IMR-90 (cell line): ENCODE measurements around the gene TMEM208.

Experiments used
- CEBPB ChIP-seq: IDR thresholded peaks from 2 replicates; pipeline ENCODE4 v1.6.1; 2012; ENCODE audit warnings: low read depth, low read length, improper control_type of control experiment
- CHD1 ChIP-seq: IDR thresholded peaks from 2 replicates; pipeline ENCODE4 v1.6.1; 2012; ENCODE audit warnings: low read depth, low read length, improper control_type of control experiment
- CTCF ChIP-seq: conservative IDR thresholded peaks from 2 replicates; pipeline ENCODE4 v1.5.1; 2012; ENCODE audit warnings: mild to moderate bottlenecking, low read depth, low read length, improper control_type of control experiment
- MAZ ChIP-seq: IDR thresholded peaks from 2 replicates; pipeline ENCODE4 v1.6.1; 2012; ENCODE audit warnings: low read depth, mild to moderate bottlenecking, low read length, improper control_type of control experiment, moderate library complexity, borderline replicate concordance
- POLR2A ChIP-seq: IDR thresholded peaks from 2 replicates; pipeline ENCODE4 v1.6.1; 2012; ENCODE audit warnings: mild to moderate bottlenecking, low read depth, low read length
- RAD21 ChIP-seq: IDR thresholded peaks from 2 replicates; pipeline ENCODE4 v1.6.1; 2012; ENCODE audit warnings: low read length, improper control_type of control experiment
- RCOR1 ChIP-seq: IDR thresholded peaks from 2 replicates; pipeline ENCODE4 v1.6.1; 2012; ENCODE audit warnings: mild to moderate bottlenecking, low read length, improper control_type of control experiment; ENCODE audit not compliant: insufficient replicate concordance
- RFX5 ChIP-seq: IDR thresholded peaks from 2 replicates; pipeline ENCODE4 v1.8.0; 2012; ENCODE audit warnings: low read depth, mild to moderate bottlenecking, low read length, moderate library complexity
- SMC3 ChIP-seq: fragments of 150-350 bp; IDR thresholded peaks from 2 replicates; pipeline ENCODE4 v1.6.1; 2016; ENCODE audit warnings: low read depth, mild to moderate bottlenecking, antibody characterized with exemption, low read length, moderate library complexity
- USF2 ChIP-seq: fragments of 150-350 bp; IDR thresholded peaks from 2 replicates; pipeline ENCODE4 v1.6.1; 2017; ENCODE audit warnings: mild to moderate bottlenecking, antibody characterized with exemption, low read length, low read depth

- no peak for TF ChIP-seq CTCF
- no peak for TF ChIP-seq CHD1
- TF ChIP-seq RCOR1: no peak
- TF ChIP-seq POLR2A: no peak
- no peak for TF ChIP-seq CEBPB
- no peak for TF ChIP-seq MAZ
- no peak for TF ChIP-seq SMC3
- no peak for TF ChIP-seq USF2
- TF ChIP-seq RFX5: no peak
- no peak for TF ChIP-seq RAD21
These were observed 44.6 kb upstream of the TMEM208 start for GRCh38 chr16:67182288-67182687.
